K562 (cell line): ENCODE data around the gene USP28. TPM values are rescaled to one million over a fixed set of nuclear protein-coding genes. Genes with fewer than 3 reads are reported as not detected.

ENCODE experiments used
- MEF2A ChIP-seq: IDR thresholded peaks from 2 replicates; pipeline ENCODE4 v1.6.1; 2011; ENCODE audit warnings: low read depth, mild to moderate bottlenecking, low read length, moderate library complexity; ENCODE audit not compliant: control insufficient read depth
- REST ChIP-seq, 2 experiments: fragments of 450-650 bp; formaldehyde crosslinking in 1 of 2; IDR thresholded peaks; 2 replicates each; pipeline versions ENCODE4 v1.4.0 to v1.6.1; 2014 to 2020; ENCODE audit warnings: mild to moderate bottlenecking in 2 of 2, borderline replicate concordance in 1 of 2, low read depth in 1 of 2
- polyA plus RNA-seq, 8 experiments: library from polyadenylated mRNA; depleted of rRNA in 4 of 8; stranded (reverse) in 5 of 8; unstranded in 3 of 8; fragments of >200 nt; fragmentation: Nextera tagmentation in 2 of 8; fragmentation: Illumina TruSeq in 1 of 8; extraction: Ambion mirVana in 2 of 8; extraction: Trizol in 1 of 8; gene quantifications; 2 replicates each; pipeline versions ENCODE4 v1.2.1 to v1.2.3, GENCODE V29; 2011 to 2014; ENCODE audit warnings: inconsistent platforms in 1 of 8, missing spikeins in 1 of 8
- total RNA-seq, 7 experiments: library from RNA; depleted of rRNA in 6 of 7; stranded (reverse); fragments of >200 nt in 6 of 7; fragmentation: Illumina TruSeq in 2 of 7; extraction: Trizol in 2 of 7; gene quantifications; 2 replicates each; pipeline versions ENCODE4 v1.2.1 to v1.2.3, GENCODE V29; 2011 to 2021; ENCODE audit warnings: low replicate concordance in 1 of 7

Gene USP28
- total and polyA plus RNA-seq, 9 of the 15 experiments (the other 6 are each of a cell fraction or from before 2014, with no cell fraction given): 3.7 to 42.7 (median 20.3) TPM

DNA sequence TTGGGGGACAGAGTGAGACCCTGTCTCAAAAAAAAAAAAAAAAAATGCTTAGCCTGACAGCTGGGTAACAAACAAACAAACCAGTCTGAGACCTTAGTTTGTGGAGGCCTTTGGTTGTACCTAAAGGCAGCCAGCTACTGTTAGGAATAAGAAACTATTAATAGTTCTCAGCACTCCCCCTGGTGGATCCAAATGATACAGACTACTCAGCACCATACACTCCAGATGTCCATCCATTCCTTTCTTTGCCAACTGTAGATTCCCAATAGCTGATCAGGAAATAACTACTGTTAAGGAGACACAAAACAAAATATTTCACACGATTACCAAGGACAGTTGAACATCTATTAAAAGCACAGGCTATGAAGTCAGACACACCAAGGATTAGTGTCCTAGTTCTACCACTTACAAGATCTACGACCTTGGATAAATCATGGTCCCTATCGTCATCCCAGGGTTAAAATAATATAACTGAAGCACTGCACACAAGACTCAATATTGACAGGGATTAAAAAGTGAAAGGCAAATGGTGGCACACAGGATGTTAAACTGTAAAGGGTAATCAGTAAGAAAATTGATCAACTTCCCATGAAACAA is 78.6 kb downstream of the USP28 start (continued):
- peak; percentile 16; the same call in 1 of the 2 replicates for TF ChIP-seq REST (IDR thresholded peaks at IDR 0.05; ENCODE audit: borderline replicate concordance)
- no peak for TF ChIP-seq REST (CRISPR knock-in tag; IDR thresholded peaks at IDR 0.05; ENCODE audit: low read depth)
- TF ChIP-seq MEF2A: peak; percentile 66; the same call in 1 of the 2 replicates
